H1 (cell line): ENCODE data around the gene MBP. TPM values are rescaled to one million over a fixed set of nuclear protein-coding genes. Genes with fewer than 3 reads are reported as not detected.

Experiments
- CTCF ChIA-PET: fragments of 300-600 bp; sonication (Branson Sonifier 250); formaldehyde crosslinking; loops from one replicate; lab custom pipeline; 2021; ENCODE audit not compliant: partially characterized antibody; lab: Charles Lee
- POLR2A ChIA-PET: fragments of 300-600 bp; sonication (Branson Sonifier 250); formaldehyde crosslinking; loops from one replicate; lab custom pipeline; 2021; ENCODE audit warnings: inconsistent platforms; ENCODE audit not compliant: partially characterized antibody; lab: Charles Lee
- DNase-seq, 2 experiments: peaks; one replicate each; pipeline versions ENCODE4 v3.0.0 to v3.0.0-alpha.2; 2010 to 2022; ENCODE audit warnings: low spot score in 2 of 2, low read depth in 1 of 2, mixed read lengths in 1 of 2
- FAIRE-seq: peaks from 2 replicates; lab custom pipeline; 2011; peaks lifted over from hg19 to GRCh38; lab: Jason Lieb, UNC
- H2AFZ ChIP-seq: 2 replicates; pipeline ENCODE4 v1.8.1; 2012; ENCODE audit warnings: low read length, inconsistent platforms
- H2AK5ac ChIP-seq: 2 replicates; pipeline ENCODE4 v1.6.1; 2013; ENCODE audit warnings: low read depth, low read length
- H2BK120ac ChIP-seq: replicated peaks from 2 replicates; pipeline ENCODE3; 2013; ENCODE audit warnings: low read depth, low read length, inconsistent platforms
- H2BK12ac ChIP-seq: 2 replicates; pipeline ENCODE4 v1.6.1; 2013; ENCODE audit warnings: low read depth, low read length
- H2BK15ac ChIP-seq: 2 replicates; pipeline ENCODE4 v1.6.1; 2013; ENCODE audit warnings: low read length
- H2BK20ac ChIP-seq: 2 replicates; pipeline ENCODE4 v1.6.1; 2013; ENCODE audit warnings: low read length
- H2BK5ac ChIP-seq: 2 replicates; pipeline ENCODE4 v1.6.1; 2013; ENCODE audit warnings: low read depth, low read length
- H3K14ac ChIP-seq: 2 replicates; pipeline ENCODE4 v1.6.1; 2013; ENCODE audit warnings: inconsistent platforms; ENCODE audit not compliant: insufficient read length
- H3K18ac ChIP-seq: 2 replicates; pipeline ENCODE4 v1.6.1; 2013; ENCODE audit warnings: low read length; ENCODE audit errors: extremely low read depth
- H3K23ac ChIP-seq: 2 replicates; pipeline ENCODE4 v1.6.1; 2013; ENCODE audit warnings: inconsistent platforms; ENCODE audit not compliant: insufficient read length
- H3K23me2 ChIP-seq: 2 replicates; pipeline ENCODE4 v1.6.1; 2013; ENCODE audit warnings: low read depth, low read length
- H3K27ac ChIP-seq: 2 replicates; pipeline ENCODE4 v1.6.1; 2011; ENCODE audit warnings: low read depth, low read length, inconsistent platforms
- H3K27me3 ChIP-seq, 4 experiments: replicated peaks in 1 of 4; 1 replicate in 1 of 4; 2 replicates in 3 of 4; pipeline versions ENCODE4 v1.6.1 to v1.8.1; 2011 to 2013; ENCODE audit warnings: low read length in 3 of 4, mild to moderate bottlenecking in 3 of 4, inconsistent platforms in 2 of 4, mixed read lengths in 2 of 4, moderate library complexity in 1 of 4; ENCODE audit not compliant: control insufficient read depth in 3 of 4, insufficient read depth in 3 of 4; ENCODE audit errors: extremely low read depth in 1 of 4
- H3K36me3 ChIP-seq, 4 experiments: 2 replicates each; pipeline versions ENCODE4 v1.6.1 to v1.8.1; 2011 to 2013; ENCODE audit warnings: mild to moderate bottlenecking in 4 of 4, low read length in 3 of 4, moderate library complexity in 2 of 4, control low read depth in 1 of 4, inconsistent platforms in 1 of 4; ENCODE audit not compliant: insufficient read depth in 4 of 4, control insufficient read depth in 2 of 4
- H3K4ac ChIP-seq: replicated peaks from 2 replicates; pipeline ENCODE3; 2013; ENCODE audit warnings: low read length, low read depth, mixed read lengths, inconsistent platforms; ENCODE audit not compliant: insufficient read length
- H3K4me1 ChIP-seq, 4 experiments: replicated peaks in 1 of 4; 1 replicate in 1 of 4; 2 replicates in 3 of 4; pipeline versions ENCODE4 v1.6.1 to v1.8.1; 2011 to 2013; ENCODE audit warnings: low read length in 3 of 4, inconsistent platforms in 2 of 4, mixed read lengths in 1 of 4; ENCODE audit not compliant: insufficient read depth in 4 of 4, control insufficient read depth in 3 of 4
- H3K4me2 ChIP-seq, 2 experiments: 2 replicates each; pipeline versions ENCODE4 v1.6.1 to v1.8.1; 2011 to 2013; ENCODE audit warnings: low read depth in 2 of 2, low read length in 2 of 2, control low read depth in 1 of 2, inconsistent platforms in 1 of 2, mild to moderate bottlenecking in 1 of 2; ENCODE audit not compliant: insufficient read depth in 1 of 2
- H3K4me3 ChIP-seq, 4 experiments: fragments of 200-600, 300-600 bp in 1 of 4; sonication (generic), shearing (Covaris generic), sonication (Bioruptor Twin) in 1 of 4; 2 replicates each; pipeline versions ENCODE4 v1.5.1 to v1.8.1; 2011 to 2016; ENCODE audit warnings: low read length in 4 of 4, low read depth in 3 of 4, control low read depth in 2 of 4, inconsistent platforms in 2 of 4, mild to moderate bottlenecking in 2 of 4, mixed read lengths in 1 of 4, moderate library complexity in 1 of 4; ENCODE audit not compliant: insufficient read depth in 2 of 4; ENCODE audit errors: extremely low read depth in 1 of 4
- H3K56ac ChIP-seq: replicated peaks from 2 replicates; pipeline ENCODE3; 2013; ENCODE audit warnings: low read depth, mild to moderate bottlenecking, mixed read lengths, low read length, inconsistent platforms; ENCODE audit not compliant: insufficient read length
- H3K79me1 ChIP-seq: 2 replicates; pipeline ENCODE4 v1.6.1; 2013; ENCODE audit warnings: low read depth, low read length, control low read depth
- H3K79me2 ChIP-seq, 2 experiments: 2 replicates each; pipeline versions ENCODE4 v1.6.1 to v1.8.1; 2012 to 2013; ENCODE audit warnings: low read length in 2 of 2, mild to moderate bottlenecking in 2 of 2, inconsistent platforms in 1 of 2; ENCODE audit not compliant: insufficient read depth in 2 of 2, control insufficient read depth in 1 of 2
- H3K9ac ChIP-seq, 4 experiments: replicated peaks in 1 of 4; 1 replicate in 1 of 4; 2 replicates in 3 of 4; pipeline versions ENCODE4 v1.6.1 to v1.8.1; 2011 to 2013; ENCODE audit warnings: low read depth in 3 of 4, low read length in 3 of 4, control low read depth in 2 of 4, mild to moderate bottlenecking in 2 of 4, moderate library complexity in 2 of 4, inconsistent platforms in 1 of 4; ENCODE audit errors: extremely low read depth in 1 of 4
- H3K9me3 ChIP-seq, 2 experiments: 2 replicates each; pipeline versions ENCODE4 v1.6.1 to v1.8.1; 2012 to 2013; ENCODE audit warnings: mild to moderate bottlenecking in 2 of 2, moderate library complexity in 2 of 2, control low read depth in 1 of 2, inconsistent platforms in 1 of 2, low read depth in 1 of 2, low read length in 1 of 2, mixed read lengths in 1 of 2; ENCODE audit not compliant: insufficient read depth in 2 of 2
- H4K20me1 ChIP-seq, 2 experiments: replicated peaks in 1 of 2; 2 replicates each; pipeline versions ENCODE3 to v1.8.1; 2011 to 2013; ENCODE audit warnings: inconsistent platforms in 2 of 2, low read length in 2 of 2, mild to moderate bottlenecking in 1 of 2; ENCODE audit not compliant: insufficient read depth in 2 of 2, control insufficient read depth in 1 of 2
- H4K5ac ChIP-seq: 2 replicates; pipeline ENCODE4 v1.6.1; 2013; ENCODE audit warnings: low read length, low read depth, mixed read lengths, inconsistent platforms; ENCODE audit not compliant: insufficient read length
- H4K8ac ChIP-seq: 2 replicates; pipeline ENCODE4 v1.8.0; 2013; ENCODE audit warnings: mild to moderate bottlenecking, moderate library complexity, low read length, inconsistent platforms; ENCODE audit not compliant: insufficient read depth; ENCODE audit errors: extremely low read depth
- H4K91ac ChIP-seq: replicated peaks from 2 replicates; pipeline ENCODE3; 2013; ENCODE audit warnings: low read length, mixed read lengths, inconsistent platforms; ENCODE audit not compliant: insufficient read length
- MAX ChIP-seq: IDR thresholded peaks from 2 replicates; pipeline ENCODE4 v1.6.1; 2012; ENCODE audit warnings: inconsistent platforms
- SIN3A ChIP-seq, 2 experiments: IDR thresholded peaks in 1 of 2; conservative IDR thresholded peaks in 1 of 2; 2 replicates each; pipeline ENCODE4 v1.6.1; 2011 to 2012; ENCODE audit warnings: low read length in 2 of 2, improper control_type of control experiment in 1 of 2, low read depth in 1 of 2, mild to moderate bottlenecking in 1 of 2
- whole genome bisulfite sequencing, 2 experiments: shearing (Covaris generic) in 1 of 2; methylation state at CpG; one replicate each; pipeline versions ENCODE4 v1.1.6 to v1.1.7; 2013 to 2015; ENCODE audit warnings: low lambda C conversion rate in 2 of 2, mixed read lengths in 2 of 2, inconsistent platforms in 1 of 2, low coverage in 1 of 2, missing lambda C conversion rate in 1 of 2; ENCODE audit not compliant: insufficient replicate concordance in 2 of 2, insufficient coverage in 1 of 2, insufficient read length in 1 of 2; ENCODE audit errors: extremely low coverage in 1 of 2, missing lambda C conversion rate in 1 of 2; 5-methylcytosine and 5-hydroxymethylcytosine counted together
- polyA plus RNA-seq, 7 experiments: library from polyadenylated mRNA; depleted of rRNA in 3 of 7; stranded (reverse) in 5 of 7; unstranded in 2 of 7; fragments of >200 nt in 5 of 7; fragments of 200-250 nt in 2 of 7; gene quantifications; 1 replicate in 5 of 7; 2 replicates in 1 of 7; 4 replicates in 1 of 7; pipeline versions ENCODE4 v1.2.1 to v1.2.3, GENCODE V29; 2011 to 2013; ENCODE audit warnings: missing spikeins in 2 of 7, mixed read lengths in 2 of 7
- total RNA-seq: library from RNA; stranded (reverse); fragmentation: NEBNext Ultra II Directional; extraction: Animal tissue kit (Norgen Biotek cat#: 25700); gene quantifications from 2 replicates; pipeline ENCODE4 v1.2.1, GENCODE V29; 2021

MBP gene
- total and polyA plus RNA-seq, 2 of the 8 experiments (the other 6 are each of a cell fraction or from before 2014, with no cell fraction given) = 7.7 to 19.2 TPM

- no peaks in the 10 kb centered on the region for H3K27me3 ChIP-seq
- no peak overlapping the region for H2BK20ac ChIP-seq
- no peaks in the 10 kb centered on the region for H3K36me3 ChIP-seq
- H3K18ac ChIP-seq = no peak overlapping the region
- no peak overlapping the region for H3K14ac ChIP-seq
- CTCF ChIA-PET = interaction anchor here (0.6 to 1.1 kb wide), 3 partner anchors 21 to 129 kb away, joined by 3 to 4 read pairs (median 3); no protein-coding TSS in a partner anchor
- peaks cover 2% of the 10 kb centered on the region; the same call in 1 of the 2 replicates for H3K79me1 ChIP-seq
- TF ChIP-seq SIN3A (conservative IDR thresholded peaks at IDR 0.05 in 1 of 2, IDR thresholded peaks at IDR 0.05 in 1 of 2; ENCODE audit: low read depth in 1 of 2, low read length in 2 of 2) (no peak), MAX (peak; percentile 18; the same call in 1 of the 2 replicates)
- peak overlapping the region; percentile 17 for H4K91ac ChIP-seq
- H4K8ac ChIP-seq = no peak overlapping the region
- WGBS, 2 experiments = 90 to 100% methylated on average over 2 to 35 of the region's 43 CpGs
- H2BK15ac ChIP-seq = peak overlapping the region; percentile 24; the same call in 1 of the 2 replicates
- peak overlapping the region; percentile 44; the same call in 1 of the 2 replicates for H2BK12ac ChIP-seq
- peak overlapping the region; percentile 4; the same call in 1 of the 2 replicates for H2BK5ac ChIP-seq
- no peak overlapping the region for H3K23ac ChIP-seq
- H2AK5ac ChIP-seq = no peak overlapping the region; the same call in 1 of the 2 replicates
- H3K4ac ChIP-seq = no peak overlapping the region
- no peak overlapping the region for H2BK120ac ChIP-seq
- POLR2A ChIA-PET = interaction anchor here (1.0 kb wide), 2 partner anchors 12 to 27 kb away, joined by 3 read pairs; no protein-coding TSS in a partner anchor
- no peaks in the 10 kb centered on the region for H4K20me1 ChIP-seq
- H3K27ac ChIP-seq = no peak overlapping the region
- no peak overlapping the region for H3K56ac ChIP-seq
- FAIRE-seq (no peak), DNase-seq (peak in 1 of 2 experiments; percentile 44)
- H3K9me3 ChIP-seq = no peaks in the 10 kb centered on the region
- H3K23me2 ChIP-seq = no peaks in the 10 kb centered on the region
- no peak overlapping the region for H3K4me3 ChIP-seq
- no peaks in the 10 kb centered on the region for H3K79me2 ChIP-seq
- H4K5ac ChIP-seq = no peak overlapping the region
- no peak overlapping the region for H3K9ac ChIP-seq
- no peak overlapping the region for H2AFZ ChIP-seq
- H3K4me2 ChIP-seq = no peak overlapping the region
- peaks cover 0 to 11% (median 3%) of the 10 kb centered on the region in 4 experiments; a peak in 4 of 7 replicates for H3K4me1 ChIP-seq
Measured at GRCh38 chr18:77111951-77112746, 20.4 kb downstream of the MBP start.
